A549 (cell line): Measurements from ENCODE around the gene CAMKMT.

Experiments
- CTCF ChIP-seq: fragments of >200 bp; sonication (Bioruptor Twin); formaldehyde crosslinking; IDR thresholded peaks from 3 replicates; pipeline ENCODE4 v1.5.1; 2016
- E2F6 ChIP-seq: IDR thresholded peaks from 2 replicates; pipeline ENCODE4 v1.6.1; 2012; ENCODE audit warnings: low read depth, borderline replicate concordance
- EP300 ChIP-seq, 2 experiments: fragments of >200 bp; sonication (Bioruptor Twin); formaldehyde crosslinking; IDR thresholded peaks; 2 replicates in 1 of 2; 3 replicates in 1 of 2; pipeline ENCODE4 v1.6.1; 2016 to 2017
- MAX ChIP-seq: IDR thresholded peaks from 2 replicates; pipeline ENCODE4 v1.6.1; 2012
- PBX3 ChIP-seq: IDR thresholded peaks from 2 replicates; pipeline ENCODE4 v1.6.1; 2012
- POLR2A ChIP-seq: IDR thresholded peaks from 2 replicates; pipeline ENCODE4 v1.6.1; 2012; ENCODE audit warnings: mild to moderate bottlenecking, low read length
- POLR2AphosphoS2 ChIP-seq: conservative IDR thresholded peaks from 2 replicates; pipeline ENCODE4 v1.6.1; 2012; ENCODE audit warnings: low read length, improper control_type of control experiment, inconsistent platforms
- REST ChIP-seq: fragments of 200-600 bp; sonication (generic); IDR thresholded peaks from 2 replicates; pipeline ENCODE4 v1.6.1; 2016; ENCODE audit warnings: antibody characterized with exemption, mild to moderate bottlenecking, moderate library complexity
- USF2 ChIP-seq: fragments of 450-650 bp; IDR thresholded peaks from 2 replicates; pipeline ENCODE4 v1.6.1; 2014; ENCODE audit warnings: antibody characterized with exemption
- ZC3H11A ChIP-seq: fragments of 450-650 bp; IDR thresholded peaks from 2 replicates; pipeline ENCODE4 v1.6.1; 2014; ENCODE audit warnings: antibody characterized with exemption, mild to moderate bottlenecking

- TF ChIP-seq EP300 (IDR thresholded peaks at IDR 0.05) = no peak
- no peak for TF ChIP-seq CTCF
- TF ChIP-seq ZC3H11A = no peak
- TF ChIP-seq MAX = no peak
- TF ChIP-seq USF2 = no peak
- TF ChIP-seq POLR2AphosphoS2 = no peak
- TF ChIP-seq PBX3 = no peak
- TF ChIP-seq REST = no peak
- TF ChIP-seq POLR2A = no peak
- TF ChIP-seq E2F6 = no peak
Measured at GRCh38 chr2:44580875-44581515, 219.2 kb downstream of the CAMKMT start.
